GM18861 (cell line): ENCODE results near the gene TMA7.

Experiments used
- ATAC-seq: cut with Tn5 transposase; IDR thresholded peaks from one replicate; pipeline ENCODE4 v1.9.1; 2021; ENCODE audit not compliant: unreplicated experiment

Gene TMA7

DNA sequence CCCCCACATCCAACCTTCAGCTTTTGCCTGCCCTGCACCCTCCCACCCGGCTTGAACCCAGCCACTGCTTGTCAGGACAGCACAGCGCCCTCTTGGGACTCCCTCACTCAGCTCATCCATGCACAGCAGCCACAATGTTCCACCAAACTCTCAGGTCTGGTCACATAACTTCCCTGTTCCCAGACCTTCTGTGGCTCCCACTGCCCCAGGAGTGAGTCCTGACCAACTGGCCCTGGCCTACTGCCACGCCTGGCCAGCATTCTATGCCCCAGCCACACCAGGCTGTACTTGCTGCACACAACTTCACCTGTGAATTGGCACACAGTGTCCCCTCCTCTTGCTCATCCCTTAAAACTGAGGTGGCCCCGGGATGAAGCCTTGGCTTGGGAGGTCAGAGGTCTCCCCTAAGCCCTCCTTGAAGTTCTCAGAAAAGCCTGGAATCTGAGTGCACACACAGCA is 31.2 kb upstream of the TMA7 start:
- ATAC-seq = no peak

DNA sequence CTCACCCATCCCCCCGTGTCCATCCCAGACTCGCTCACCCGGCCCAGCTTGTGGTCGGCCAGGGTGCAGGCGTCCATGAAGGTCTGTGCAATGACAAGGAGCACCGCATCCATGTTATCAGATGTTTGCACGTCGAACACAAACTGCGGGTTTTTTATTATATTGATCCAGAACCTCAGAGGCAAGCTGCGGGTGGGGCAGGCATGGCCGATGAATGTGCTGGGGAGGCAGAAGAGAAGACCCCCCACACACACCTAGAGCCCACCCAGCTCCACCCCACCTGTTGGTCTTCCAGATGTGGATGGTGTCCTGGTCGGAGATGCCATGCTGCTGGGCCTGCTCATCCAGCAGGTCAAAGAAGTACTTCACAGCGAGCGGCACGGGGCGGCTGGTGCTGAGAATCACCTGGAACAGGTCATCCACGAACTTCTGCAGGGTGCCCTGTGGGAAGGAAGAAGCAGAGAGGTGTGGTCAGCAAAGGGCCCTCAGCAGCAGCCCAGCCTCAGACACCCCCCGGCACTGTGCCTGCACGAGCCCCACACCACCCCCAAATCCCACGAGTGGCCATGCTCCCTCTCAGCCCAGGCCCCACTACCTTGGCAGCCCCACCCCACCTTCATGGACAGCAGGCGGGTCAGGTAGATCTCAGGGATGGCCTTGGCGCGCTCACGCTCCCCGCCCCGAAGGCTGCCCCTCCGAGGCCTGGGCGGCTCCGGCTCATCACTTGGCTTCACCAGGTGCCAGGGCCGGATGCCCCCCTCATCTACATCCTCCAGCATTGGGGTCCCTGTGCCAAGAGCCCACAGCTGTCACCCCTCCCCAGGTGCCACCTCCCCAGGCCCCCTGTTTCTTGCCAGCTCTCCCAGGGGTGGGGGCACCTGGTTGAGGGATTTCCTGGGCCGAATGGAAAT is 30.5 kb upstream of the TMA7 start:
- no peak for ATAC-seq

DNA sequence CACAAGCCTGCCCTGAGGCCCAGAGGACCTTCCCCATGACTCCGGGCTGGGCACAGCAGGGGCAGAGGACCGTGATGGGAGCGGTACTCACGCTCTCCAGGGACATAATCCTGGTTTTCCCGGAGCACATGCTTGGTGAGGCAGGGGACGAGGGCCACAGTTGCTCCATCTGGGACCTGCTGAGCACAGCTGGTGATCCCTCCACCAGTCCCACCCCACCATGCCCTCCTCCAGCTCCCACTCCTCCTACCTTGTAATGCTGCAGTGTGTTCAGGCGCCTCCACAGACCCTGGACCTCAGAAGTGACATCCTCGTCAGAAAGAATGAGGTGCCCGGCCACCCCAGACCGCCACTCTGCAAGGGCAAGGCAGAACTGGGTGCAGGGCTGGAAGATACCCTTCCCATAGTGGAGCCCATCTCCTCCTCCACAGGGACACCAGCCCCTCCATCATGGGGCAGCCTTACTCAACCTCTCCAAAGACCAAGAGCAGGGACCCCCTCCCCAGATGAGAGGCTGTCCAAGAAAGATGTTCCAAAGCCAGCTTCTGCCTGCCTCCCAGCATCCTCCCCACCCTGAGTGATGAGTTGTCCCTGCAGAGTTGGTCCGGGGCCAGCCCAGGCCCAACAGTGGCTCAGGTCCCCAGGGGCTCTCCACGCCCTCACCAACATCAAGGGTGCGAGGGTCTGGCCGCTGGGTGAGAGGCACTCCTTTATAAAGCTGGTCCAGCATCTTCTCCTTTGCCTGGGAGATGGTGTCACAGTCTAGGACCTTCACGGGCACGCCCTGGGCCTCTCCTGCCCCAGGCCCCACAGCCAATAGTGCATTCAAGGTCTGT is 29.6 kb upstream of the TMA7 start:
- ATAC-seq = no peak

DNA sequence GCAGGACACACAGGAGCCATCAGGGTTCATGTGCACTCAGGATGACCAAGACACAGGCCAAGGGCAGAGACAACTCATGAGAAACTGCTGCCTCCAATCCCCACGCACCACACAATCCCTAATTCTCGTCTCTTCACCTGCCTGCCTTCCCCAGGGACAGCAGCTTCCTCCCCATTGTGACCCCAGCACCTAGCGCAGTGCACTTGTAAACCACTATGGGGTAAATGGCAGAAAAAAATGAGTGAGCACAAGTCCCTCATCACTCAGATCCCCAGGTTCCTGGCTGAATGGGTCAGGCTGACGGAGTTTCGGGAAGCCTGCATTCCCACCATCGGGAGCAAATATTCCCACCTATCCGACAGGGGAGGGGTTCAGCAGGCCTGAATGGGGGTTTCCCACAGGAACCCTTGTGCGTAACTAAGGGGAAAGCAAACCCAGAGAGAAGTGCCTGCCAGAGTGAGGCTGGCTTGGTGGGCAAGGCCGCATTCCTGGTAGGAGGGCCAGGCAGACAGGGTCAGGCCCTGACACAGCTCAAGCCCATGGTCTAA is 28.9 kb upstream of the TMA7 start:
- ATAC-seq = no peak

DNA sequence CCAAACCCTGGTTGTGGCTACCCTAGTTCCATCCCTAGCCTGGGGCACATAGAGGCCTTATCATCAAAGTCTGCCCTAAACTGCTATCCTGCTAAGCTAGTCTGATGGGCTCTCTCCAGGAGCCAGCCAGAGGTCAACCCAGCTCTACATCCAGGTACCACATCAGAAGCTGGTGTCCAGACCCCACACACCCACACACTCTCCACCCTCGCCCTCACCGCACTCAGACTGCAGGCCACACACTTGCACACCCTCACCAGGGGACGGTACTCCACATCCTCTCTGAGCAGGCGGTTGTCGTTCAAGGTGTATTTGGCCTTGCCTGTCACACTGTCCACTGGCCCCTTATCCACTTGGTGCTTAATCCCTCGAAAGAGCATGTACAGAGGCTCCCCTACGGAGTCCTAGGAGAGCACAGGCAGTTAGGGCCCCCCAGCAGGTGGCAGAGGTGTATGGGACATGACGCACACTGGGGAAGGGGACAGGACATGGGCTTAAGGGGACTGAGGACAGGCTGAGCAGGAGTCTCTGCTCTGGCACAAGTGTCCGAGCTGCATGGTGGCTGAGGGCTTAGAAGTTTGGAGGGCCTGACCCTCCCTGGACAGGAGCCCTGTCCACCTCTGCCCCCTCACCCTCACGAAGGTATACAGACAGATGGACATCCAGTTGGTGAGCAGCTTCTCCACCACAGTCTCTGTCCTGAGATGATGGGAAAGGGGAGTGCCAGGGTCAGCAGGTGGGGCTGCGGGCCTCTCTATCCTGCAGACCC is 28.3 kb upstream of the TMA7 start:
- no peak for ATAC-seq

DNA sequence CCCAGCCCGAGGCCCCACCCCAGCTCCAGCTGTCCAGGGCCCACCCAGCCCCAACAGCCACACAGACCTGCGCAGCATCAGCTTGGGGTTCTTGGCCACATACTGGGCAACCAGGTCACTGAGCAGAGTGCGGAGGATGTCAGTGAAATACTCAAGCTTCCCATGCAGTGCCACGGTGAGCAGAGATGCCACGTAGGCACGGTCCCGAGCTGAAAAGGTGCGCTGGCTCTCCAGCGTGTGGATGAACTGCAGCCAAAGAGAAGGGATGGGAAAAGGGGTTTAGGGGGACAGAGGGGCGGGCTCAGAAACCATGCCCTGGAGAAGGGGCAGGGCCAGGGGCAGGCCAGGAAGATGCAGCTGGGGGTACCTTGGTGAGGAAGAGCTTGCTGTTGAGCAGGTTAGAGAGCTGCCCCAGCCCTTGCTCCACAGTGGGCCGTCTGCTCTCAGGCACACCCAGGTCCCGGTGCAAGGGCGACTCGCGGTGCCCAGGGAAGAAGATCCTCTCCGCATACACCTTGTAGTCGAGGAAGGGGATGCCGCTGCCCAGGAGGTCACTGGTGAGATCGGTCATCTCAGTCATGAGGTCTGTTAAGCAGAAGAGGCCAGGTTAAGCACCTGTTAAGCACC is 27.6 kb upstream of the TMA7 start:
- ATAC-seq = no peak

DNA sequence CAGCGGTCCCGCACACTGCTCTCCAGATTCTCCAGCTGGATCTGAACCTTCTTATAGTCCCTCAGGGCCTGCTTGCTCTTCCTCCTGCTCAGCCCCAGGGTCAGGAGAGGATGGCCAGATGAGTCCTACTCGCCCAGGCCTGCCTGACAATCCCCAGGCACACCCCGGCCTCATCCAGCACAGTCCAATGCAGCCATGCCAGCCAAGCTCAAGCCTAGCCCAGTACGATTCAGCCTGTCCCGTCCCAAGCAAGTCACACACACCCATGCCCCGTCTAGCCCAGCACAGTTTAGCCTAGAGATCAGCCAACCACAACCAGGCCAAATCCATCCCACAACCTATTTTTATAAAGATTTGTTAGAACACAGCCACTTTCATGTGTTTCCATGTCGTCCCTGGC is 27.0 kb upstream of the TMA7 start:
- no peak for ATAC-seq

DNA sequence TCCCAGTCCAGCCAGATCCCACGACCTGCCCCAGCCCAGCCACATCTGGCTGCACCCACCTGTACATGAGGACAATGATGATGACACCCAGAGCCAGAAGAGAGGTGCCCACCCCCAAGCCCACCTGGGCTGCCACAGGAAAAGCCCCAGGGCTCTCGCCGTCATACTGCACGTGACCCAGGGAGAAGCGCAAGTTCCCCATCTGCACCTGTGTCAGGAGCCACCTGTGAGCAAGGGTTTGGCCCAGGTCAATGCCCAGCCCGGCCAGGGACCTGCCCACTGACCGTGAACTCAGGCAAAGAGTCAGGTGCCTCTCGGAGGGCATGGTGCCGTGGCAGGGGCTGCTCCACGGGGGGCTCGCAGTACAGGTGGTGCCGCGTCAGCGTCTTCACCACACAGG is 26.4 kb upstream of the TMA7 start:
- no peak for ATAC-seq

DNA sequence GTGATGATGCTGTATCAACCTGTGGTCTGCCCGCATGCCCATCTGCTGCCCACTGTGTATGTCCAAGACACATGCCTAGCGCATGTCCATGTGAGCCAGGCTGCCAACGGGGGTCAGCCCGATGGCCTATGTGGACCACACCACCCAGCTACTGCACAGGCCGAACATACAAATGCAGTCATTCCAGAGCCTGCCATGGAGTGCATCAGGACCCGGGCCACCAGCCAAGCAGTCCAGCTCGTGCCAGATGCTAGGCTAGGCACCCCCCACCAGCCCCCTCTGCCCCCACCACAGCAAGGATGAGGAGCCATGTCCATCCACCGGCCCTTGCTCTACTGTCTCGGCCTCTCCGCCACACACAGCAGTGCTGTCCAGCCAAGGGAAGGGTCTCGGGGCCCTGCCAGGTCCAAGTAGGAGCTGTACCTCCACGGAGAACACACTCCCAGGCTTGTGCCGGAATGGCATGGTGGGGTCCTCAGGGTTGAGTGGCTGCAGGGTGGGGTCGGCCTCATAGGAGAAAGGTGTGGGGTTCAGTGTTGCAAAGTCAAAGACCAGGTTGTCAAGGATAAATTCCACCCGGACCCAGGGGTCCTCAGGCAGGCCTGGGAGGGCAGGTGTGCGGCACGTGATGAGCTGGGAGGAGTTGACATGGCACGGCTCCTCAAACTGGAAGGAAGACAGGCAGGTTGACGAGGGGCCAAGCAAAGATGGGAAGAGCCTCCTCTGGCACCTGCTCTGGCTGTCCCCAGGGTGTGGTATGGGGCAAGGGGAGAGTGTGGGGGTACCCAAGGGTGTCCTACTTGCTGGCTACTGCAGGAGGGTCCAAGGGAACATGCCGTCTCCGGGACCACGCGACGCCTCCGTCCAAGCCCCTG is 25.4 kb upstream of the TMA7 start:
- no peak for ATAC-seq

DNA sequence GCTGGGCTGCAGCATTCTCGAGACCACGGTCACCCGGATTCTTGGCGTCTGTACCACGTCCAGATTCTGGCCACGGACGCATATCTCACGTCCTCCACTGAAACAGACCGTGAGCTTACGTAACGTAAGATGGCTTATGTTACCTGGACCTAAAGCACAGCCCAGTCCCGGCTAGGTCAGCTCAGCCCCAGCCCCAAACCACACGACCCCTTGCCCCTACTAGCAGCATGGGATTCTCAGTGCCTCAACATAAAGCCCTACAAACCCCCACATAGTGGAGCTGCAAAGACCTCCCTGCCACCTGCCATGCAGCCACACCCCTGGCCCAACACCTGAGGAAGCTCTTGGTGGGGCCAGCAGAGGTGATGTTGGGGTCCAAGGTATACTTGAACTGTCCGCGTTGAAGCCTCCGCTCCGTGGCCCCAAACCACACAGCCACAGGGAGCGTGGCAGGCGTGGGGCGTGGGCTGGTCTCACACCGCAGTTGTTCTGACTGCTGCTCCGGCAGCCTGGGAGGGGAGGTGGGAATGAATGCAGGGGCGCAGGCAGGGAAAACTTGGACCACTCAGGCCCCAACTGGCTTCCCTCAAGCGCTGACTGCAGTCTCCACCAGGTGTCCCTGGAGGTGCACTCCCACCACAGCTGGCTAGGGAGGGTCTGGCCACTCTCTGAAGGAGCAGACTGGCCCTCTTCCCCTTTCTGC is 24.7 kb upstream of the TMA7 start:
- no peak for ATAC-seq

DNA sequence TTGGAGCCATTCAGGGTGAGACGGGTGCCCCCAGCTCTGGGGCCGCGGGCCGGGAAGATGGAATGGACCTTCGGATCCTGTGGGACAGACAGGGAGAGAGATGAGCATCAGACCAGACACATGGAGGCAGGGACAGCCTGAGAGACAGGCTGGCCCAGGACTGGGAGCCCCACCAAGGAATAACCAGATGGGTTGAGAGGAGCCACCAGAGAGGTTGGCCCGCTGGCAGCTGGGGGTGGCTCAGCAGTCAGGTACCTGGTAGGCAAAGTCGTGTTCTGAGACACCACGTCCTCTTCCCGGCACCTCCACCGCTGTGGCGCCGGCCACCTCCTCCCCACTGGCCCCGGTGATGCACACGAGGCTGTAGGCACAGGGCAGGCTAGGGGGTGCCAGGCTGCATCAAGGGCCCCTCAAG is 24.0 kb upstream of the TMA7 start:
- no peak for ATAC-seq

DNA sequence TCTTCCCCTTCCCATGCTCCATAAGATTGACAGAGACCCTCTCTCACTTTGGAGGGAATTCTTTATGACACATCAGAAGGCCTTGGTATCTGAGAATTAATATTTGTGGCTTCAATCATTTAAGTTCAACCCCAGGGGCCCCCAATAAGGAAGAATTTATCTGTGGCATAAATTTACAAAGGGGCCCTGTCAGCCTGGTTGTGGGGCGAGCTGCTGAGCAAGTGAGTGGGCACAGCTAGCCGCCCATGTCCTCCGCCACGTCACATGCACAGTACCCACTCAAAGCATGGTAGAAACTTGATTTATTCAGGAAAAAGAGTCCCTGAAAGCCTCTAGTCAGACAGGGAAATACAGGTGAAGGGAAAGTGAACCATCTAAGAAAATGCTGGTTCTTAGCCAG is 23.5 kb upstream of the TMA7 start:
- ATAC-seq = no peak

DNA sequence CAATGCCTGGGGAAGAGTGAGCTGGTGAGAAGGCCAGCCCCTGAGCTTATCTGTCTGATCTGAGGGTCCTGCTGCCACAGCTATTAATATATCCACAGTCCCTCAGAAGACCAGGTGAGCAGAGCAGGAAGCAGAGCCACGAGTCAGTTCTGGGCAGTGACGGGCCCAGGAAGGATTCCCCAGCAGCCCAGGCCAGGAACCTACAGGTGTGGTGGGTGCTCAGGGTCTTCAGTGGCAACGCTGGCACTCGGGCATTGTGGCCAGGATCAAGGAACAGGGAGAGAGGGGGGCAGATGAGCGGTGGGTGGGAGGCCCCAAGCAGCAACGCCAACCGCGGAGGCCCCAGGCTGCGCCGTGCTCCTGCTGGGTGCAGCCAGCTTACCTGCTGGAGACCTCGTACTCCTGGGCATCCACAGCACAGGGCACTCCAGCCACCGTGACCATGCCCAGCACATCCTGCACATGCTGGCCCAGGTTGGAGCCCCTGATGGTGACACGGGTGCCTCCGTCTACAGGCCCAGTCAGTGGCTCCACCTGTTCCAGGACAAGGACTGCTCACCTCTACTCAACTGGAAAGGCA is 22.4 kb upstream of the TMA7 start:
- no peak for ATAC-seq

DNA sequence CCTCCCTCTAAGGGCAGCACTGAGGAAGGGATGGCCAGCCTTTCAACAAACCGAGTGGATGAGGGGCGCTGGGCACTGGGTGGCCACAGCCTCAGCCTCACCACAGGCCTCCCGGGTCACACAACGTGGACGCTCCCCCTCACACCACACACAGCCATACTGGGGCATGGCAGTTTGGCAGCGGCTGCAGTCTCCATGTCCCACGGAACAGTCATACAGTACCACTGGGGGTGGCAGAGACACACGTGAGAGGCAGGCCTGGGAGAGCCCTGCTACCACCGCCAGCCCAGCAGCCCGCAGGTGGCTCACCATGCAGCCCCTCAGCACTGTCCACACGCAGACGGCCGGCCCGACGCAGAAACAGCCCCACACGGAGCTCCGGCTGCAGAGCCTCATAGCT is 21.9 kb upstream of the TMA7 start:
- no peak for ATAC-seq

DNA sequence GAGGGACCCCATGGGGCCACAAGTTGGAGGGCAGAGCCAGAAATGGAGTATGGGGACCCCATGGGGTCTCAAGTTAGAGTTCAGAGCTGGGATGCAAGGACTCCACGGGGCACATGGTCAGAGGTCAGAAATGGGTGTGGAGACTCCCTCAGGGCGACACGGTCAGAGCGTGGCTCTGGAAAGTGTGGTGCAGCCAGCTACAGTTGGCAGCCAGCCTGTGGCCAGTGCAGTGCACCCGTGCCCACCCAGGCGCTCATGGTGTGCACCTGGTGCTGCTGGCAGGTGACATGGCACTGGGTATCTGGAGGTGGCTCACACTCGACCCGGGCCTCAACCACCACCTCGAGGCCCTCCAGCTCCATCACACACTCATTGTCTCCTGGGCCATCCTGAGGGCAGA is 21.4 kb upstream of the TMA7 start:
- ATAC-seq = no peak

DNA sequence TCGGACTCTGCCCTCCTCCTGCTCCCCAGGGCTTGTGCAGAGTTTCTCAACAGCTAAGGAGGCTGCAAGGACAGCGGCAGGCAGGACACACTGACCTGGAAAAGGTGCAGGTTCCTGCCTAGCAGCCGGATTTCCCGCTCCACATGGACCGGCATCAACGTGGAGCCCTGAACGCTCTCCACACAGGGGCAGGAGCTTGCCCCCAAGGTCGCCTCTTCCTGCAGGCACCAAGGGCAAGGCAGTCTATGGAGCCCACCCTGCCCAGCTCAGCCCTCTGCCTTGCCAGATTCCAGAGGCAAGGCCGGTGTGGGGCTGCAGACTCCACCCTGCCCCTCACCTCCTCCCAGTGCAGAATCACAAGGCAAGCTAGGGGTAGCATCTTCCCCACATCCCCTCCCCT is 20.9 kb upstream of the TMA7 start:
- no peak for ATAC-seq

DNA sequence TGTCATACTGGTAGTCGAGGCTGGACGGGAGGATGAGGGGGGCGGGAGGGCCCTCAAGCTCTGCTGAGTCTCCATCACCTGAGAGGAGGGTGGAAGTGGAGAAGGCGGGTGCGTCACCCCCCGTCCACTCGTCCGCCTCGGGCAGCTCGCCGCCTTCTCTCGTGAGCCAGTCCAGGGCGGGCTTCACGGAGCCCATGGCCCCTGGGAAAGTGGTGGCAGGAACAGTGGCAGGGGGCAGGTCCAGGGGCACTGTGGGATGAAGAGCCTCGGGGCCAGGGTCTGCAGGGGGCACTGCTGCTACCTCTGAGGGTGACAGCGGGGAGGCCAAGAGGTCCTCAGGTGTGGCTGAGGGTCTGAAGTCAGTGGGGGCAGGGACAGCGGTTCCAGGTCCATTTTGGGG is 20.5 kb upstream of the TMA7 start:
- ATAC-seq = no peak

DNA sequence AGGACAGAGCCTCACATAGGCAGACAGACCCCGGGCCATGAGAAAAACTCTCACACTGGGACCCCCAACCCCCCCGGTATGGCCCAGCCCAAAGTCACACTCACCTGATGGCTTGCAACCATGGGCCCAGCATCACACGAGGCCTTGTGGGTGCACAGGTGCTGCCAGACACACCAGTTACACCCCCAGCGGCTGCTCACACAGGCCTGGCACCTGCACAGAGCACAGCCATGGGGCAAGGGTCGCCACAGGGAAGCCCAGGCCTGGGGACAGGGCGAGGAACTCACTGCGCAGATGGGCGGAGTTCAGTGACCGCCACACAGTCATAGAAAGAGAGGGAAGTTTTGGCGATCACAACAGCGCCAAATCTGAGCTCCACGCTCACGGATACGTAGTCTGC is 19.5 kb upstream of the TMA7 start:
- ATAC-seq = no peak

DNA sequence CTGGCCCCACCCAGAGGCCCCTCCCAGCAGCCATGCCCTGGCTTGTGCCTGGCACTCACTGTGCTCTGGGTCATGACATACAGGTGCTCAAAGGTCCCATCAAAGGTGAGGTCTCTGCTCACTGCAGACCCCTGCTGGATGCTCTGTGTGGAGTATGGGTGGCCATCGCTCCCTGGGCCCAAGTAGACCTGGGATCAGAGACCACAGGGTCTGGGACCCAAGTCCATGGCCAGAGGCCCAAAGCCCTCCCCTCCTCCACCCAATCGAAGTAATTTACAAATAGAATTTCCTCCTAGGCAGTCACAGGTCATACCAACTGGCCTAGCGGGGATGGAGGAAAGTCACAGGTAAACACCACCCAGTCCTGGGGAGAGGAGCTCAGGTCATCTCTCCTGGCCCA is 17.8 kb upstream of the TMA7 start:
- ATAC-seq = no peak
